Measurements from ENCODE around the gene MIS18A. TPM values are rescaled to one million over a fixed set of nuclear protein-coding genes. Genes with fewer than 3 reads are reported as not detected.
A peak's percentile ranks its signal among the peaks of the same experiment; 100 is the strongest.
"Not testable (repeated sequence)": the region's sequence is repeated elsewhere in the genome, so short reads cannot be mapped to it uniquely, and the experiment has no call there.

Gene MIS18A
- total RNA-seq, 3 donors from 2014 or later, result 6.6 to 16.3 (median 6.9) TPM

DNA sequence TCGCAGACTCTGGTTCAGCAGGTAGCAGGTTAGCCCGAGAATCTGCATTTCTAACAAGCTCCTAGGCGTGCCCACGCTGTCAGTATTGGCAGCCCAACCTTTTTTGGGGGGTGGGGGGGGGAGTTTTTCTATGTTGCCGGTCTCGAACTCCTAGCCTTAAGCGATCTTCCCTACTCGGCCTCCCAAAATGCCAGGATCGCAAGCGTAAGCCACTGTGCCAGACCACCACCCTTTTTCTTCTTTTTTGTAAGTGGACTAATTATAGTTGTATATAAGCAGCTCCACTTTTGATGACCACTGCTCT is 480 bp upstream of the MIS18A start:
- TF ChIP-seq, protein P1, sequence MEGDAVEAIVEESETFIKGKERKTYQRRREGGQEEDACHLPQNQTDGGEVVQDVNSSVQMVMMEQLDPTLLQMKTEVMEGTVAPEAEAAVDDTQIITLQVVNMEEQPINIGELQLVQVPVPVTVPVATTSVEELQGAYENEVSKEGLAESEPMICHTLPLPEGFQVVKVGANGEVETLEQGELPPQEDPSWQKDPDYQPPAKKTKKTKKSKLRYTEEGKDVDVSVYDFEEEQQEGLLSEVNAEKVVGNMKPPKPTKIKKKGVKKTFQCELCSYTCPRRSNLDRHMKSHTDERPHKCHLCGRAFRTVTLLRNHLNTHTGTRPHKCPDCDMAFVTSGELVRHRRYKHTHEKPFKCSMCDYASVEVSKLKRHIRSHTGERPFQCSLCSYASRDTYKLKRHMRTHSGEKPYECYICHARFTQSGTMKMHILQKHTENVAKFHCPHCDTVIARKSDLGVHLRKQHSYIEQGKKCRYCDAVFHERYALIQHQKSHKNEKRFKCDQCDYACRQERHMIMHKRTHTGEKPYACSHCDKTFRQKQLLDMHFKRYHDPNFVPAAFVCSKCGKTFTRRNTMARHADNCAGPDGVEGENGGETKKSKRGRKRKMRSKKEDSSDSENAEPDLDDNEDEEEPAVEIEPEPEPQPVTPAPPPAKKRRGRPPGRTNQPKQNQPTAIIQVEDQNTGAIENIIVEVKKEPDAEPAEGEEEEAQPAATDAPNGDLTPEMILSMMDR (IDR thresholded peaks at IDR 0.05), result no peak
- intact Hi-C loops (cut with DNase I, micrococcal nuclease), result no loop called here

DNA sequence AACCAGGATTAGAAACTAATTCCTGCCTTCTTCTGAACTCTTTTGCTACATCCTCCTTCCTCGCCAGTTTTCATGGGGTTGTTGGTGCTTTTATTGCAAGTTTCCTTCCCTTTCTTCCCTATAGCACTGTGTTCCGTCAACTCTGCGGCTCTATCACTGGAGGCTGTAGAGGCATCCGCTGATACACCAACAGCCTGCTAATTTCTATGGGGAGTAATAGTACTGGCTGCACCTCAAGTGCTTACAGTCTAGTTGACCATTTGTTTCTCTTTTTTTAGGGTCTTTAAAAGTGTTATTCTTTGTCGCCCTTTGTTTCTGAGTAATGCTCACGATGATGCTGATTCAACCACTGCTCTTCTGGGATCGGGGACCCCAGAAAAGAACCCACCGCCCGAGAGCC is 746 bp downstream of the MIS18A start:
- DNase-seq (no peak), ATAC-seq (no peak)
- H3K9me3 ChIP-seq, result no peaks in the 10 kb centered on the region
- peak overlapping the region; percentile 77 for H3K4me3 ChIP-seq
- TF ChIP-seq, protein P1 (IDR thresholded peaks at IDR 0.05), result no peak
- peaks cover 17% of the 10 kb centered on the region for H3K4me1 ChIP-seq (ENCODE audit: low read depth)
- H3K36me3 ChIP-seq (ENCODE audit: low read depth), result no peaks in the 10 kb centered on the region
- intact Hi-C loops (cut with DNase I, micrococcal nuclease), result no loop called here

More for the DNA sequence above, 480 bp upstream of the MIS18A start:
- Histone ChIP-seq H3K4me3 (peak overlapping the region; percentile 77), H3K4me1 (ENCODE audit: low read depth) (peaks cover 17% of the 10 kb centered on the region), H3K36me3 (ENCODE audit: low read depth) (no peaks in the 10 kb centered on the region), H3K9me3 (no peaks in the 10 kb centered on the region)
- DNase-seq, result no peak
- ATAC-seq, result no peak

DNA sequence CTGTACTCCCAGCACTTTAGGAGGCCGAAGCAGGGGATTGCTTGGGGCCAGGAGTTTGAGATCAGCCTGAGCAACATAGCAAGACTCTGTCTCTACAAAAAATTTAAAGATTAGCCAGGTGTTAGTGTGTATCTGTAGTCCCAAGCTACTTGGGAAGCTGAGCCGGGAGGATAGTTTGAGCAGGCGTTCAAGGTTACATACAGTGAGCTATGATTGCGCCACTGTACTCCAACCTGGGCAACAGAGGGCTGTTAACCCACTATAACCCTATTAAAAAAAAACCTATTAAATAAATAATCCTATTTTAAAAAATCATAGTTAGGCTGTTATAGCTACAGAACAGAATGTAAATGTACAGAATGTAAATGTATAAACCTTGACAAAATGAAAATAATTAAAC is 2.2 kb downstream of the MIS18A start:
- Histone ChIP-seq H3K36me3 (ENCODE audit: low read depth) (no peaks in the 10 kb centered on the region), H3K4me3 (no peak overlapping the region), H3K9me3 (no peaks in the 10 kb centered on the region), H3K4me1 (ENCODE audit: low read depth) (peaks cover 17% of the 10 kb centered on the region)
- intact Hi-C loops (cut with DNase I, micrococcal nuclease), result no loop called here
- ATAC-seq, result no peak
- TF ChIP-seq, protein P1 (IDR thresholded peaks at IDR 0.05), result no peak
- no peak for DNase-seq

DNA sequence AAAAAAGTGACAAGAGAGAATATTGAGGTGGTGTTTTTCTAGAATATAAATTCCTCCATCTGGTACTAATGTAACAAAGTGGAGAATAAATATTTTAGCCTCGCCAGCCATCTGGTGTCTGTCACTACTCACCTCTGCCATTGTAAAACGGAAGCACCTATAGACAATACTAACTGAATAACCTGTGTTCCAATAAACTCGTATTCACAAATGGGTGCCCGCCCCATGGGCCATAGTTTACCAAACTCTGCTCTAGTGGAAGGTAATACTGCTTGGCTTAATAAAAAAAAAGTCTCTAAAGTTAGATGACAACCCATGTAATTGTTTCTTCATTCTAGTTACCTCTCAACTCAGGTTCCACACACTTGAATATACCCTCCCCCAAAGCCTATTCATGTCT is 8.1 kb downstream of the MIS18A start:
- Histone ChIP-seq H3K4me1 (ENCODE audit: low read depth) (no peaks in the 10 kb centered on the region), H3K4me3 (no peak overlapping the region), H3K36me3 (ENCODE audit: low read depth) (no peaks in the 10 kb centered on the region), H3K9me3 (no peaks in the 10 kb centered on the region)
- DNase-seq (peak in 1 of 3 donors; percentile 17), ATAC-seq (no peak)
- TF ChIP-seq, protein P1 (IDR thresholded peaks at IDR 0.05), result no peak
- intact Hi-C loops (cut with DNase I, micrococcal nuclease), result no loop called here

DNA sequence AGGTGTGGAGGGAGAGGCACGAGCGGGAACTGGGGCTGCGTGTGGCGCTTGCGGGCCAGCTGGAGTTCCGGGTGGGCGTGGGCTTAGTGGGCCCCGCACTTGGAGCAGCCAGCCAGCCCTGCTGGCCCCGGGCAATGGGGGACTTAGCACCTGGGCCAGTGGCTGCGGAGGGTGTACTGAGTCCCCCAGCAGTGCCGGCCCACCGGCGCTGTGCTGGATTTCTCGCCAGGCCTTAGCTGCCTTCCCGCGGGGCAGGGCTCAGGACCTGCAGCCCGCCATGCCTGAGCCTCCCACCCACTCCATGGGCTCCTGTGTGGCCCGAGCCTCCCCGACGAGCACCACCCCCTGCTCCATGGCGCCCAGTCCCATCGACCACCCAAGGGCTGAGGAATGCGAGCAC is 13.5 kb downstream of the MIS18A start:
- ATAC-seq; intact Hi-C loops (cut with DNase I, micrococcal nuclease); H3K9me3 ChIP-seq; H3K4me3 ChIP-seq; DNase-seq; H3K4me1 ChIP-seq (ENCODE audit: low read depth); H3K36me3 ChIP-seq (ENCODE audit: low read depth): not testable (repeated sequence)

DNA sequence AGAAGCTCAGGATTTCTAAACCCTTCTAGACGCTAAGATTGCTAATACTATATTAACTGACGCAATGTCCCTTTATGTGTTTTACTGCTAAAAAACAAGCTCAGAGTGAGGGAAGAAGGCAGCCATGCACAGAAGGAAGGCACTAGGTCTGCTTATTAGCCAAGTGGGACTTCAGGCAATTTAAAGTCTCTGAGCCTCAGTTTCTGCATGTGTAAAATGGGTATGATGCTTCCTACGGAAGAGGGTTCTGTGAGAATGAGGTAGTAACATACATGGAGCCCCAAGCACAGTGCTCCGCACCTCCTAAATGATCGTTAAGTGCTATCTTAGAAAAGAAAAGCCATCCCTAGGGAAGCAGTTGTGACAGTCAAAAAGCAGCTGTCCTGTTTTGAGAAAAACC is 16.9 kb downstream of the MIS18A start:
- TF ChIP-seq, protein P1 (IDR thresholded peaks at IDR 0.05), result no peak
- H3K4me3 ChIP-seq, result no peak overlapping the region
- DNase-seq (no peak), ATAC-seq (no peak)
- intact Hi-C loops (cut with DNase I, micrococcal nuclease), result no loop called here
- no peaks in the 10 kb centered on the region for H3K4me1 ChIP-seq (ENCODE audit: low read depth)
- H3K9me3 ChIP-seq, result no peaks in the 10 kb centered on the region
- H3K36me3 ChIP-seq (ENCODE audit: low read depth), result no peaks in the 10 kb centered on the region
